IMR-90 (cell line): ENCODE measurements around the gene PDXK. TPM values are rescaled to one million over a fixed set of nuclear protein-coding genes. Genes with fewer than 3 reads are reported as not detected.

Experiments
- ATAC-seq: fragments of 200-7000 bp; cut with Tn5 transposase; 2 replicates; pipeline ENCODE4 v1.9.1; 2020; ENCODE audit warnings: low read depth, mild to moderate bottlenecking, moderate library complexity
- BruUV-seq: library from RNA; stranded (reverse); fragments of 400-500 nt; replicated peaks from 2 replicates; lab custom pipeline; 2021; lab: Mats Ljungman, UMichigan
- CTCF ChIA-PET: fragments of 300-600 bp; formaldehyde crosslinking; extraction: SDS; loops from one replicate; lab custom pipeline; 2021; ENCODE audit warnings: antibody characterized with exemption; lab: Yijun Ruan, JAX
- POLR2A ChIA-PET: fragments of 300-600 bp; sonication (Branson Sonifier 250); formaldehyde crosslinking; loops from one replicate; lab custom pipeline; 2022; ENCODE audit warnings: antibody characterized with exemption; ENCODE audit not compliant: unreplicated experiment; lab: Charles Lee
- DNase-seq: peaks from one replicate; pipeline ENCODE4 v3.0.0; 2013
- H2AFZ ChIP-seq: replicated peaks from 2 replicates; pipeline ENCODE3; 2013; ENCODE audit warnings: low read length, mild to moderate bottlenecking; ENCODE audit not compliant: poor library complexity
- H2AK5ac ChIP-seq: 2 replicates; pipeline ENCODE4 v1.6.1; 2013; ENCODE audit warnings: low read depth, low read length, inconsistent platforms
- H2AK9ac ChIP-seq: replicated peaks from 2 replicates; pipeline ENCODE3; 2013; ENCODE audit warnings: mild to moderate bottlenecking, low read depth, low read length, moderate library complexity; ENCODE audit not compliant: poor library complexity
- H2BK120ac ChIP-seq: 2 replicates; pipeline ENCODE4 v1.6.1; 2013; ENCODE audit warnings: low read depth, low read length, inconsistent platforms
- H2BK15ac ChIP-seq: 3 replicates; pipeline ENCODE4 v1.6.1; 2013; ENCODE audit warnings: low read depth, low read length, inconsistent platforms
- H2BK20ac ChIP-seq: 2 replicates; pipeline ENCODE4 v1.6.1; 2013; ENCODE audit warnings: low read depth, mild to moderate bottlenecking, inconsistent platforms, low read length, moderate library complexity
- H2BK5ac ChIP-seq: 2 replicates; pipeline ENCODE4 v1.6.1; 2013; ENCODE audit warnings: mild to moderate bottlenecking, low read depth, low read length, inconsistent platforms; ENCODE audit not compliant: poor library complexity, severe bottlenecking
- H3K14ac ChIP-seq: replicated peaks from 2 replicates; pipeline ENCODE4 v1.6.1; 2013; ENCODE audit warnings: low read depth, low read length, inconsistent platforms
- H3K18ac ChIP-seq: 2 replicates; pipeline ENCODE4 v1.6.1; 2013; ENCODE audit warnings: low read depth, low read length, control low read depth
- H3K23ac ChIP-seq: 2 replicates; pipeline ENCODE4 v1.6.1; 2013; ENCODE audit warnings: low read depth, low read length, inconsistent platforms
- H3K27ac ChIP-seq: 2 replicates; pipeline ENCODE4 v1.5.1; 2013; ENCODE audit warnings: mild to moderate bottlenecking, control low read depth, low read length; ENCODE audit not compliant: insufficient read depth
- H3K27me3 ChIP-seq: 2 replicates; pipeline ENCODE4 v1.6.1; 2013; ENCODE audit warnings: low read length; ENCODE audit not compliant: control insufficient read depth, insufficient read depth
- H3K36me3 ChIP-seq: 2 replicates; pipeline ENCODE4 v1.6.1; 2013; ENCODE audit warnings: low read length, mixed read lengths; ENCODE audit not compliant: control insufficient read depth, insufficient read depth
- H3K4ac ChIP-seq: 2 replicates; pipeline ENCODE4 v1.6.1; 2013; ENCODE audit warnings: low read depth, low read length, inconsistent platforms
- H3K4me1 ChIP-seq: 2 replicates; pipeline ENCODE4 v1.6.1; 2013; ENCODE audit warnings: low read length, mixed read lengths; ENCODE audit not compliant: control insufficient read depth, insufficient read depth
- H3K4me2 ChIP-seq: 2 replicates; pipeline ENCODE4 v1.6.1; 2013; ENCODE audit warnings: low read depth, mild to moderate bottlenecking, control low read depth, low read length, moderate library complexity
- H3K4me3 ChIP-seq: 2 replicates; pipeline ENCODE4 v1.5.1; 2013; ENCODE audit warnings: low read depth, mild to moderate bottlenecking, control low read depth, low read length, moderate library complexity; ENCODE audit not compliant: insufficient read depth
- H3K56ac ChIP-seq: 2 replicates; pipeline ENCODE4 v1.6.1; 2013; ENCODE audit warnings: low read length, inconsistent platforms; ENCODE audit not compliant: insufficient read depth; ENCODE audit errors: extremely low read depth
- H3K79me1 ChIP-seq, 2 experiments: 2 replicates each; pipeline ENCODE4 v1.6.1; 2013; ENCODE audit warnings: low read length in 2 of 2, inconsistent platforms in 1 of 2, low read depth in 1 of 2
- H3K9ac ChIP-seq: 2 replicates; pipeline ENCODE4 v1.6.1; 2013; ENCODE audit warnings: low read depth, low read length, control low read depth
- H3K9me1 ChIP-seq: 2 replicates; pipeline ENCODE4 v1.6.1; 2013; ENCODE audit warnings: low read length, inconsistent platforms; ENCODE audit not compliant: insufficient read depth
- H3K9me3 ChIP-seq: 2 replicates; pipeline ENCODE4 v1.6.1; 2013; ENCODE audit warnings: low read length; ENCODE audit not compliant: control insufficient read depth, insufficient read depth
- H4K20me1 ChIP-seq: 2 replicates; pipeline ENCODE4 v1.6.1; 2013; ENCODE audit warnings: low read length, inconsistent platforms; ENCODE audit not compliant: insufficient read depth
- H4K5ac ChIP-seq: 2 replicates; pipeline ENCODE4 v1.6.1; 2013; ENCODE audit warnings: mild to moderate bottlenecking, low read depth, low read length, control low read depth
- H4K8ac ChIP-seq, 2 experiments: 2 replicates each; pipeline ENCODE4 v1.6.1; 2013; ENCODE audit warnings: low read depth in 2 of 2, low read length in 2 of 2, control low read depth in 1 of 2, inconsistent platforms in 1 of 2
- H4K91ac ChIP-seq: 2 replicates; pipeline ENCODE4 v1.6.1; 2013; ENCODE audit warnings: low read depth, low read length, inconsistent platforms; ENCODE audit not compliant: insufficient read depth
- BHLHE40 ChIP-seq: fragments of 150-350 bp; IDR thresholded peaks from 2 replicates; pipeline ENCODE4 v1.6.1; 2016; ENCODE audit warnings: mild to moderate bottlenecking, low read depth, low read length
- CHD1 ChIP-seq: IDR thresholded peaks from 2 replicates; pipeline ENCODE4 v1.6.1; 2012; ENCODE audit warnings: low read depth, low read length, improper control_type of control experiment
- CTCF ChIP-seq: conservative IDR thresholded peaks from 2 replicates; pipeline ENCODE4 v1.5.1; 2012; ENCODE audit warnings: mild to moderate bottlenecking, low read depth, low read length, improper control_type of control experiment
- ELK1 ChIP-seq: fragments of 150-350 bp; IDR thresholded peaks from 2 replicates; pipeline ENCODE4 v1.6.1; 2016; ENCODE audit warnings: low read depth, mild to moderate bottlenecking, low read length, moderate library complexity, borderline replicate concordance
- FOS ChIP-seq: fragments of 150-350 bp; IDR thresholded peaks from 2 replicates; pipeline ENCODE4 v1.6.1; 2016; ENCODE audit warnings: low read depth, low read length
- MAFK ChIP-seq: IDR thresholded peaks from 2 replicates; pipeline ENCODE4 v1.6.1; 2012; ENCODE audit warnings: low read depth, low read length, improper control_type of control experiment
- MAZ ChIP-seq: IDR thresholded peaks from 2 replicates; pipeline ENCODE4 v1.6.1; 2012; ENCODE audit warnings: low read depth, mild to moderate bottlenecking, low read length, improper control_type of control experiment, moderate library complexity, borderline replicate concordance
- MXI1 ChIP-seq: IDR thresholded peaks from 2 replicates; pipeline ENCODE4 v1.6.1; 2012; ENCODE audit warnings: low read depth, mild to moderate bottlenecking, low read length, moderate library complexity, borderline replicate concordance
- NFE2L2 ChIP-seq: fragments of 150-350 bp; IDR thresholded peaks from 2 replicates; pipeline ENCODE4 v1.6.1; 2016; ENCODE audit warnings: low read depth, mild to moderate bottlenecking, low read length
- POLR2A ChIP-seq: IDR thresholded peaks from 2 replicates; pipeline ENCODE4 v1.6.1; 2012; ENCODE audit warnings: mild to moderate bottlenecking, low read depth, low read length
- RAD21 ChIP-seq: IDR thresholded peaks from 2 replicates; pipeline ENCODE4 v1.6.1; 2012; ENCODE audit warnings: low read length, improper control_type of control experiment
- RCOR1 ChIP-seq: IDR thresholded peaks from 2 replicates; pipeline ENCODE4 v1.6.1; 2012; ENCODE audit warnings: mild to moderate bottlenecking, low read length, improper control_type of control experiment; ENCODE audit not compliant: insufficient replicate concordance
- RFX5 ChIP-seq: IDR thresholded peaks from 2 replicates; pipeline ENCODE4 v1.8.0; 2012; ENCODE audit warnings: low read depth, mild to moderate bottlenecking, low read length, moderate library complexity
- SMC3 ChIP-seq: fragments of 150-350 bp; IDR thresholded peaks from 2 replicates; pipeline ENCODE4 v1.6.1; 2016; ENCODE audit warnings: low read depth, mild to moderate bottlenecking, antibody characterized with exemption, low read length, moderate library complexity
- USF2 ChIP-seq: fragments of 150-350 bp; IDR thresholded peaks from 2 replicates; pipeline ENCODE4 v1.6.1; 2017; ENCODE audit warnings: mild to moderate bottlenecking, antibody characterized with exemption, low read length, low read depth
- WGBS, 2 experiments: methylation state at CpG; one replicate each; pipeline versions ENCODE4 v1.1.5 to v1.1.7; 2013; ENCODE audit warnings: missing lambda C conversion rate in 2 of 2; ENCODE audit not compliant: insufficient read length in 1 of 2; ENCODE audit errors: extremely low coverage in 2 of 2; 5-methylcytosine and 5-hydroxymethylcytosine counted together
- dilution Hi-C: fragments of 300-500 bp; cut with HindIII; formaldehyde crosslinking; loops from one replicate; pipeline ENCODE4 v1.14.3; 2018; ENCODE audit warnings: low sequenced_read_pairs; ENCODE audit not compliant: unreplicated experiment
- in situ Hi-C: fragments of 300-500 bp; cut with MboI; formaldehyde crosslinking; loops from 3 replicates; pipeline ENCODE4 v1.14.3; 2019; ENCODE audit warnings: low sequenced_read_pairs, inconsistent platforms, mixed read lengths
- intact Hi-C: fragments of 100-400 bp; cut with micrococcal nuclease; formaldehyde crosslinking; loops from 2 replicates; pipeline ENCODE4 v1.10.0; 2022
- polyA plus RNA-seq, 3 experiments: library from polyadenylated mRNA; depleted of rRNA; stranded (reverse); fragments of >200 nt; gene quantifications; 2 replicates each; pipeline ENCODE4 v1.2.3, GENCODE V29; 2012; ENCODE audit warnings: low replicate concordance in 1 of 3
- total RNA-seq: library from RNA; depleted of rRNA; stranded (reverse); fragments of >200 nt; gene quantifications from 2 replicates; pipeline ENCODE4 v1.2.3, GENCODE V29; 2012

The PDXK gene
- total and polyA plus RNA-seq, 2 of the 4 experiments (the other 2 are of a cell fraction) = 155 to 312 TPM

- intact Hi-C loops = no loop called here
- H3K14ac ChIP-seq = no peak overlapping the region
- H3K36me3 ChIP-seq = peaks cover 80% of the 10 kb centered on the region
- H3K27ac ChIP-seq = no peak overlapping the region
- peaks cover 6% of the 10 kb centered on the region; the same call in 1 of the 2 replicates for H3K4me1 ChIP-seq
- H2AK9ac ChIP-seq = no peak overlapping the region
- H4K8ac ChIP-seq = no peak overlapping the region
- ChIA-PET POLR2A (no interaction called here), CTCF (no interaction called here)
- WGBS, 2 experiments = 97% methylated on average over 24 of the region's 37 CpGs; no CpG with 5 or more reads in 1 of the 2 experiments
- no peak overlapping the region for H3K4me2 ChIP-seq
- peaks cover 8 to 13% of the 10 kb centered on the region in 2 experiments; a peak in 3 of 4 replicates for H3K79me1 ChIP-seq
- no peak overlapping the region for H3K4ac ChIP-seq
- no peak overlapping the region for H2BK5ac ChIP-seq
- H3K9me3 ChIP-seq = no peaks in the 10 kb centered on the region
- H3K9me1 ChIP-seq = peaks cover 6% of the 10 kb centered on the region
- H3K23ac ChIP-seq = no peak overlapping the region
- no TSS peak for BruUV-seq
- no peak overlapping the region for H2BK20ac ChIP-seq
- ATAC-seq (no peak), DNase-seq (no peak)
- H2AFZ ChIP-seq = no peak overlapping the region
- no peak overlapping the region for H2BK15ac ChIP-seq
- no peak overlapping the region for H3K56ac ChIP-seq
- H2AK5ac ChIP-seq = no peak overlapping the region
- H3K18ac ChIP-seq = no peak overlapping the region
- H3K4me3 ChIP-seq = no peak overlapping the region
- in situ Hi-C loops = no loop called here
- dilution Hi-C loops = no loop called here
- no peaks in the 10 kb centered on the region for H3K27me3 ChIP-seq
- no peak overlapping the region for H4K91ac ChIP-seq
- H2BK120ac ChIP-seq = no peak overlapping the region
- no peak overlapping the region for H4K5ac ChIP-seq
- peaks cover 15% of the 10 kb centered on the region for H4K20me1 ChIP-seq
- no peak overlapping the region for H3K9ac ChIP-seq
- TF ChIP-seq SMC3 (no peak), USF2 (no peak), NFE2L2 (no peak), MAFK (no peak), RCOR1 (no peak), RFX5 (no peak), CHD1 (no peak), CTCF (no peak), ELK1 (no peak), RAD21 (no peak), FOS (no peak), BHLHE40 (no peak), POLR2A (no peak), MXI1 (no peak), MAZ (no peak)
Observed at GRCh38 chr21:43755820-43756594, 37.1 kb downstream of the PDXK start.
